ENCODE measurements around the gene GHRL.
"Not testable (repeated sequence)": the region's sequence is repeated elsewhere in the genome, so short reads cannot be mapped to it uniquely, and the experiment has no call there.

The GHRL gene

DNA sequence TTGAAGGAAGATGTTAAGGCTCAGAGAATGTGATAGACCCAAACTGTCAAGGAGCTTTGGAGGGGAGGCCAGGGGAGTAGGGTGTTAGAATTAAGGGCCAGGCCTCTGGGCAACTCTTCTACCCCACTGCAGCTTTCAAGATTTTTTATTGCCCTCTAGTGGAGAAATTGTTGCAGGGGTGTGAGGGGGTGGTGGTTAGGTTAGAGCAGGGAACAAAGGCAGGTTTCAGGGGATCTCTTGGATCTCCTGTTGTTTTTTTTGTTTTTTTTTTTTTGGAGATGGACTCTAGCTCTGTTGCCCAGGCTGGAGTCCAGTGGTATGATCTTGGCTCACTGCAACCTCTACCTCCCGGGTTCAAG, 29.6 kb upstream of the GHRL start:
- DNase-seq, result no peak

DNA sequence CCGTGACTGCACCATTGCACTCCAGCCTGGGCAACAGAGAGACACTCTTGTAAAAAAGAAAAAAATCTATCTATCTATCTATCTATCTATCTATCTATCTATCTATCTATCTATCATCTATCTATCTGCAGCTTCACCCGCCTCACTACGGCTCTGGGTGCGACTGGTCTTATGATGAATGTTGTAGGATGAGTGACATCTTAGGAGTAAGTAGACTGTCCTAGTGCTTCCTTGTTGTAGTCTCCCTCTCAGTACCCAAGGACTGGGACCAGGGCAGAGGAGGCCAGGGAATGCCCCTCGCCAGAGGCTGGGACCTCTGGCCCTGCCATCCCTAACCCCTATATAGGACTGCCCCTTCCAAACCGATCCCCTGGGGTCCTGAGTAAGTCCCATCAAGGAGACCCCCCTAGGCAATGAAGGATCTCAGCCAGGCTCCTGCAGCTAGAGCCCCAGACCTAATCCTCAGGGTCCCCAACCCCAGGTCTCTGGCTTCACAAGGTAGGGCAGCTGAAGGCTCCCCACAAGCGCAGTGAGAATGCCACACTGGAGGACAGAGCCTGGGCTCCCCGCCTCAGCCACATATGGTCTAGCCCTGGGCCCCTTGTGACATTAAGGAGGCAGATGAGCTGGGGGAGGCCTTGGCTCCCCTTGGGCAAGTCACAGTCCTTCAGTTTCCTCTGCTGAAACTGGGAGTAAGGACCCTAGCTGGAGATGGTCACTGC, 29.0 kb upstream of the GHRL start:
- DNase-seq, result no peak

DNA sequence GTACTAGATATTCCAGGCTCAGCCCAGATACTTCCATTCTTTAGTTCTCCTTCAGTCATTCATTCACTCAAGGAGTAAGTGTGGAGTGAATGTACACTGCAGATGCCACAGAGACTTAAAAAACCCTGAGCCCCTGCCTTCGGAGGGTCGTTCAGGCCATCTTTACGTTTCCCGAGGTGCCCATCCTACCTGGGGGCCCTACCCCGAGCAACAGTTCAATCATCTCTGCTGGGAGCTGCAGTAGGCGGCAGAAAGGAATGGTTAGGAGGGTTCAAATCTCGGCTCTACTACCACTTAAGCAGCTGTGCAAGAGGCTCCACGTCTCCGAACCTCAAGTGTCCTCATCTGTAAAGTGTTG, 27.6 kb upstream of the GHRL start:
- no peak for DNase-seq

DNA sequence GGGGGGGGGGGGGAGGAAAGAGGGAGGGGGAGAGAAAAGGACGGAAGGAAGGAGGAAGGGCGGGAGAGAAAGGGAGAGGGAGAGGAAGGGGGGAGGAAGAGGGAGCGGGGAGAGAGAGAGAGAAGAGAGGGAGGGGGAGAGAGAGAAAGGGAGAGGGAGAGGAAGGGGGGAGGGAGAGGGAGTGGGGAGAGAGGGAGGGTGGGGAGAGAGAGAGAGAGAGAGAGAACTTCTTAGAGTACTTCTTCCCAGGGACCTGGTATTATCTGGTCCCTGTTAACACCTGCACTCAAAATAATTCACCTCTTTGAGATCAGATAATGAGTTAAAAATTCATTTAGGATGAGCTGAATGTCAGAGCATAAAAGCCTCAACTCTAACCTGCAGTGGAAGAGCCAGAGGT, 27.1 kb upstream of the GHRL start:
- no peak for DNase-seq

DNA sequence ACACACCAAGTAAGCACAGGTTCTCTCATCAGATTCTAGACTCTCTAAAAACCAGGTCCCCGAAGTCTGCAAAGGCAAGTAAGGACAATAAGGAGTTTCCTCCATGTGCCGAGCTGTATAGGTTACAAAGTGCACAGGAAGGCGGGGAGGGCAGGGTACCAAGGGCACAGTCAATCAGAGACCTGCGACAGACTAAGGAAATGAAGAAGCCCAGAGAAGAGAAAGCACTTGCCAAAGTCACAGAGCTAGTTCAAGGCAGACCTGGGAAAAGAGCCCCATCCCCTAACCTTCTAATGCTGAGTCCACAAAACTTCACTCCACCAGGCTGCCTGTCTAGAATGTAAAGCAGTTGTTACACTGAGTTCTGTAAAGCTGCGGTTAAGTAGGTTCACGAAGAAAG, 26.5 kb upstream of the GHRL start:
- DNase-seq, result no peak

DNA sequence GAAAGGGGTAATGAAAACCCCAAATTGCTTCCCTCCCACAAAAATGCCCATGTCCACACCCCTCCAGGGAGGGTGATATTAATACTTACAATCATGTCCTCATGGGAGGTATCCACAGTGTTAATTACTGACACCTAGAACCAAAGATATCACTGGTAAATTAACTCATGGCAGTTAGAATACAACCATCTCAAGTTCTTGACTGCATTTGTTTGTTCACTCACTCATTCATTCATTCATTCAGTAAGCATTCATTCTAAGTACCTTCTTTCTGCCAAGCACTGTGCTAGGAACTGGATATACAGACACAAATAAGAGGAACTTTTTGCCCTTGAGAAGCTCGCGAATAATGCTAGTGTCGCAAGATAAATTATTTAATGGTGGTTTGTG, 25.2 kb upstream of the GHRL start:
- no peak for DNase-seq

DNA sequence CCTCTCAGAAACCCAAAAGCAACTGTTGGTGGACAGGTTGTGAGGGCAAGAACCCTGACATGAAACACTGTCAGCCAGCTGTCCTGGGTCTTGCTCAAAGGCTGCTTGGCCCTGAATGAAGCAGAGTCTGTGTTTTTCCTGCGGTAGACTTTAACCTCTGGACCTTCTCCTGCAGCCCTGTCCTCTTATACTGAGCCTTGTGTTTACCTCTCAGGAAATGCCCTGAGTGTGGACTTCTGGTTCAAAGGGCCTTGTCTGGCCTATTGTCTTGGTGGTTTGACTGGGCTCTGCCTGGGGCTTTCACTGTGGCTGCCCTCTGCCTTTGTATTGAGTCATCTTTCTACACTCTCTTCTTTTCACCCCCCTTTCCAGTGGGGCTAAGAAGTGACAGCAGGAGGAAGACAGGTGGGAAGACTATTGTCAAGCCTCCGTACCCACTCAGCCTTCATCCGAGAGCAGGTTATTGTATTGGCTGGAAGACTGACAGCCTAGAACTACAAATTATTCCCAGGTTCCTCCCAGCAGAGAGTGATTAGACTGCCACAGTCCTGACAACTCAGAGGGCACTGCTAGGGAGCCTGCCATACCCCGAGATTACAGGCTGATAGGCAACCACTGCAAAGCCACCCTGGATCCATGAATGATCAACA, 24.7 kb upstream of the GHRL start:
- DNase-seq, result no peak

DNA sequence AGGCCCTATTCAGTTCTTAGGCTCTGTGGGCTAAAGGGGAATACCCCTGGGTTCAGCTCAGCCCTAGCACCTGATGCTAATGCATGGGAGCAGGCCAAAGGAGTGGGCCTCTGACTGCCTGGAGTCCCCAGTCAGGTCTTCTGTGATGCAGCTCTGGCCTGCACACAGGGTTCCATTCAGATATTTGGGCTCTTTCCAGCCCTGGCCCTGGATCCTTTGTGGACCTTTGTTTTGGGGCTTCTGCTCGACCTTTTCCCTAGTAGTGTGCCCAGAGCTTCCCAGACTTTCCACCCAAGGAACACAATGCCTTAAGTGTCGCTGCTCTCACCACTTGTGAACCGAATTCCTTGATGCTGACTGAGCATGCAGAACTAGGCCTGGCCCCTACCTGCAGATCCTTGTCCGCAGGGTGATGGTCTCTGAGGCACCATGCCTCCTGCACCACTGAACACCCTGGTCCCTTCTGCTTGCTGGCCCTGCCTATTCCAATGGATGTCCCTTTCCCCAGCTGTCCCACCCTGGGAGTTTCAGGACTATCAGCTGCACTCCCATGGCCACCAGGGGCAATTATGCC, 23.1 kb upstream of the GHRL start:
- no peak for DNase-seq

DNA sequence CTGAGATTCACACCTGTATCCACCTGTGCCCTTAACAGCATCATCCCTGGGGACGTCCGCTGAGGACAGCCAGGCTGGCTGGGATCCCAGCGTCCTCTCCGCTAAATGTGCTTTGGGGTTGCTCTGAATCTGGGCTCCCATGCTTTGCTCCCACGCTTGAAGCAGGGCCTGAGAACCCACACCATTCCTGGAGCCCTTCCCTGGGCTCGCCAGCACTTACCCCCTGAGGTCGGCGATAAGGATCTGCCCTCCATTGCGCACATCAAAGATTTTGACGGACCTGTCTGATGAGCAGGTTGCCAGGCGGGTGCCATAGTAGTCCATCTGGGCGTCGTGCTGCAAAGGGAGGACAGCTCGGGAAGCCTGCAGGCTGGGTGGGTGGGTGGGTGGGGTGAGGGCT, 22.4 kb upstream of the GHRL start:
- no peak for DNase-seq

DNA sequence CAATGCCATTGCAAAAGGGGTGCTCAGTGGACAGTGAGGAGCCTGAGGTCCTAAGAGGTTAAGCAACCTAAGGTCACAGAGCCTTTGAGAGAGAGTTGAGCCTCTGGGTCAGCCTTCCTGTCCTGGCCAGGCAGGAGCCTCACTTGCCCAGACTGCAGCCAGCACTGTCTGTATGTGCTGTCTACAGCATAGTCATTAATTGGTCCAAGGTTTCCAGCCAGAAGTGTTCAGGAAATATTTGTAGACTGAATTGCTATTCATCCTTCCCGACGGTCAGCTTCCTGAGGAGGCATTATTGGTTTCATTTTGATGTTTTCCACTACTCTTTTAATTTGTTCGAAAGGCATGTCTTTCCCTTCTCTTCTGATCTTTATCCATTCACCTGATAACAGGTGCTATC, 20.1 kb upstream of the GHRL start:
- no peak for DNase-seq

DNA sequence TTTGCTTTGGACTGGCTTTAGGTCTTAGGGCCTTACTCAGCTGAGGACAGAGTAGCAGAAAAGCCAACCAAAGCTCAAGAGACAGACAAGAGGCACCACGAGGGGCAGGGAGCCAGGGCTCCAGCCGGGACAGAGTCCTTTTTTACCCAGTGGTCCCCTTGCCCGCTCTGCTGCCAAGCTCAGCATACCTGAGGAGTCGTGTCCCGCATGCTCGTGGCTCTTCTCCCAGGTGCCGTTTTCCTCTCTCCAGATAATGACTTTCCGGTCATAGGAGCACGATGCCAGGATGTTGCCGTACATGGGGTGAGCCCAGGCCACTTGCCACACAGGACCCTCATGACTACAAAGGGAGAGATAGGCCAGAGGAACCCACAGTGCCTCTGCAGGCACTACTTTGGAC, 19.6 kb upstream of the GHRL start:
- DNase-seq, result no peak

DNA sequence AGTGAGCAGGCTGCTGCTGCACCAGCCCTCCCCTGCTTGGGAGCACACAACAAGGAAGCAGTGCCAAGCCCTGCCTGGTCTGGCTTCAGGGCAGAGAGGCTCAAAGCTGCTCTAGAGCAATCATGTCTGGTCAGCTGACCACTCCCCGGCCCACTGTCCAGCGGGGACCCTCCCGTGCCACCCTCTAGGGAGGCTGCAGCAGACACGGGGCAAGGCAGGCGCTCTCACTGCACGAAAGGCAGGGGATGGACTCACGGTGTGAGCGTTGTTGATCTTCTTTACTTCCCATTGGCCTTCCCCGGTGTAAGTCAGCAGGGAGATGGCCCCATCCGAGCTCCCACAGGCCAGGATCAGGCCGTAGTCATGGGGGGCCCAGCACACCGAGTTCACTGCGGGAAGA, 19.0 kb upstream of the GHRL start:
- no peak for DNase-seq

DNA sequence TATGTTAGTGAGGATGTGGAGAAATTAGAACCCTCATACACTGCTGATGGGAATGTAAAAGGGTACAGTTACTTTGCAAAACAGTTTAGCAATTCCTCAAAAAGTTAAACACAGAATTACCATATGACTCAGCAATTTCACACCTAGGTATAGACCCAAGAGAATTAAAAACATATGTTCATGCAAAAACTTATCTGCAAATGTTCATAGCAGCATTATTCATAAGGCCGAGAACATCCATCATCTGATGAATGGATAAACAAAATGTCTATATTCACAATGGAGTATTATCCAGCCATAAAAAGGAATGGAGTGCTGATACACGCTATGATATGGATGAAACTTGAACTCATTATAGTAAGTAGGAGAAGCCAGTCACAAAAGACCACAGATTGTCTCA, 17.8 kb upstream of the GHRL start:
- DNase-seq, result no peak

DNA sequence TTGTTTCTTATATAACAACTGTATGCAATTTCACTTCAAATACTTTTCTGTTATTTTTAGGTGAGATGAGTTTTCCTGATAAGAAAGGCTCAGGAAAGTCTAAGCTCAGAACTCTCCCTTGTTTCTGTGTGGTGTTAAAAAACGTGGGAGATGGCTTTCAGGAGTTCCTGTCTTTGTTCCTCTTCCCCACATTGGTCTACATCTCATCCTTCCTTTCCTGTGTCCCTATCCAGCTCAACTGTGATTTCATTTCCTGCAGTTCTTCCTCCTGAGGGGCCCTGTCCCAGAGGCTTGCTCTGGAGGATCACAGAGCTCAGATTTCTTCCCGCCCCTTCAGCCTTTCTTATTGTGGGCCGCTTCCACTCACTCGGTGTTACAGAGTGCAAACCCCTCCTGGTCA, 17.0 kb upstream of the GHRL start:
- DNase-seq, result no peak

DNA sequence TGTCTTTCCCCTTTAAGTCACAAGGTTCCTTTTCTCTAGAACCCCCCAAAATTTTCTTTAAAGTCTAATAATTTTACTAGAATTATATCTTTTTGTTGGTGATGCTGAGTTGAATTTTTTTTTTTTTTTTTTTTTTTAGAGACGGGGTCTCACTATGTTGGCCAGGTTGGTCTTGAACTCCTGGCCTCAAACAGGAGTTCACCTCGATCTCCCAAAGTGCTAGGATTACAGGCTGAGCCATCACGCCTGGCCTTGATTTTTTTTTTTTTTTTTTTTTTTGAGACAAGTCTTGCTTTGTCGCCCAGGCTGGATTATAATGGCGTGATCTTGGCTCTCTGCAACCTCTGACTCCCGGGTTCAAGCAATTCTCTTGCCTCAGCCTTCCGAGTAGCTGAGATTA, 15.9 kb upstream of the GHRL start:
- DNase-seq, result no peak

DNA sequence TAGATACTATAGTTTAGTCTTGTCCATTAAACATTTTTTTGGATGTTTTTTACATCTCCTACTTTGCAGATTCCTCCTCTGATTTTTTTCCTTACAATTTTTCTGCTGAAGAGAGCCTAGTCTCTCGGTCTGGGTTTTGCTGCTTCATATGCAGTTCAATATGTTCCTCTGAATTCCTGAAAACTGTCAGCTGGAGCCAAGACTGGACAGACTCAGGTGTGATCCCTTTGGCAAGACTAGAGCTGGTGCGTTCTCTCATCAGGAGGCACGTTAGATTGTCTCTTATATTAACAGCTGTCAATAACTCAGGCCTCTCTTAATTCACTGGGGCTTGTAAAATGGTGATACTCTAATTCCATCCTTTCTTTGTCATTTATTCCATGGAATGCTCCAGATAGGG, 13.4 kb upstream of the GHRL start:
- DNase-seq, result no peak

DNA sequence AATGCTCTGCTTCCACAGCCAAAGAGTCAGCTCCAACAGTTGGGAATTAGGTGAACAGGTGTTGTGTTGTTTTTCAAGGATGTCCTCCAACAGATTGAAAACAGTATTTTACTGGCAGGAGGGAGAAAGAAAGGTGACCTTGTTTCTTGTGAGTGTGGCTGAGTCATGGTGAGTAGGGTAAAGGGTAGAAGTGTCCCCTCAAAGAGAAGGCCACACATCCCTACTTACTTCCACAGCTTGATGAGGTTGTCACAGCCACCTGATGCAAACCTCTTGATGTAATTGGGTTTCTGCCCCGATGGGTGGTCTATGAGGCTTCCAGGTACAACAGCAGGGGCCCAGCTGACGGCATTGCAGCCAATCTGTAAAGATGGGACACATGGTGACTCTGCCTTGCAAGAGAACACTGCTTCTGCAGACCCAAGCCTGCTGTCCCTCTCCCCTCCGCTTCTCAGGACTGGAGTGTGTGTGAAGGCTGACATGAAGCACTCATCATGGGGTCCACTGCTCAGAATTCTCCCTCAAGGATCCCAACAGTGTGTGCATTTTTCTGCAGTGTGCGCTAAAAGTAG, 12.7 kb upstream of the GHRL start:
- DNase-seq, result no peak

DNA sequence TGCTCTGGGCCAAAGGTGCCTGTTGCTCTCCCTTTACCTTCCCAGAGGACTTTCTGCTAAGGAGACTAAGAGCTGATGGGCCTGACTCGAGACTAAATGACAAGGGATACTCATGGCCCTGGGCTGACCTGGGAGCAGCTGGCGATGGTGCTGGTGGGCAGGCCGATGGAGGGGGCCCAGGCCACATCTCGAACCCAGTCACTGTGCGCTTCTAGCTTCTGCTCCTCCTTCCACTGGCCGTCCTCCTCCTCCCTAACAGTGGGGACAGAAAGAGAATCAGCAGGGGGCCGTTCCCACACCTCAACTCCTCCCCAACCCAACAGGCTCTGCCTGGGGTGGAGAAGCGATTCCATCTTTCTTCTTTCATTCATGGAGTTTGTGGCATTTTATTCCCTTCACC, 12.2 kb upstream of the GHRL start:
- no peak for DNase-seq

DNA sequence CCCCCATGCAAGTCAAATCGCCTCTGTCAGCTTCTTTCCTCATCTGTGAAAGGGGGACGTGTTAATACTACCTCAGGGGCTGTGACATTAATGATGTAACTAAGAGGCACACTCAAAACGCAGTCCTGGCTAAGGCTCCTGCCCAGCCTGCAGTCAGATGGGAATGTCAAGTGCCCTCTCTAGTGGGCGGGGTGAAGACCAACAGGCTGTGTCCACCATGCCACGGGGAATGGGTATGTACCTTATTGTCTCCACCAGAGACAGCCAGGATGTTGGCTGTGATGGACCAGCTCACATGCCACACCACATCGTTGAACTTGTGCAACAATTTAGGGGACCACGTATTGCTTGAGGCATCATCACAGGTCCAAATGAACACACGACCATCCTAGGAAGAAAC, 11.0 kb upstream of the GHRL start:
- no peak for DNase-seq

DNA sequence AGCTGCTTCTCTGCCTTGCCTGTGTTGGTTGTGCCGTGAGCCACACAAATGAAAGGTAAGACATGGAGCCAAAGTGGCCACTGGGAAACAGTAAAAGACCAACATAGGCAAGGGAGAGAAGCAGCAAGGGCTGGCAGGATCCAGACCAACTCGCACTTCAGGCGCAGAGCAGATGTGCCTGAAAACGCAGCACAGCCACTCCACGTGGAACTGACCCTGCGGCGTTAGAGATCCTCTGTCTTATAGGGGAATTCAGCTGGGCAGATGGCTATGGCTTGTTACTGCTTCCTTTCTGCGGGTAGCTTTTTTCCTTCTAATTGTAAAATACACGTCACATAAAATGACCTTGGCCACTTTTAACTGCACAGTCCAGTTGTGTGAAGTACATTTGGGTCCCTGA, 10.4 kb upstream of the GHRL start:
- no peak for DNase-seq

DNA sequence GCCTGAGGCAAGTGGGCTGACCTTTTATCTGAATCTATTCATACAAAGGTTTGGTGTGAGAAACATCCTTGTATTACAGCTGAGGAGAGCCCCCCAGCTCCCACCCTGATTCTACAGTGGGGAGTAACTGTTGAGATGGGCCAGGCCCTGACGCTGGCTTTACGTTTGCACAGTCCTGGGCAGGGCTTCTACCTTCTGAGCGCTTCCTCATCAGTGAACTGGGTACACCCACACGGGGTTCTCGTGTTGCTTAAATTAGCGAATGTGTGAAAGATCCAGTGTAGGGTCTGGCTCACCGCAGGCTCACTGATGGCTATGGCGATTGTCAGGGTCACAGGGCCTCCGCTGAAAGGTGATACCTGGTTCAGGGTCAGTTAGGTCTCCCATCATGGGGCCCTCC, 7.3 kb upstream of the GHRL start:
- no peak for DNase-seq

DNA sequence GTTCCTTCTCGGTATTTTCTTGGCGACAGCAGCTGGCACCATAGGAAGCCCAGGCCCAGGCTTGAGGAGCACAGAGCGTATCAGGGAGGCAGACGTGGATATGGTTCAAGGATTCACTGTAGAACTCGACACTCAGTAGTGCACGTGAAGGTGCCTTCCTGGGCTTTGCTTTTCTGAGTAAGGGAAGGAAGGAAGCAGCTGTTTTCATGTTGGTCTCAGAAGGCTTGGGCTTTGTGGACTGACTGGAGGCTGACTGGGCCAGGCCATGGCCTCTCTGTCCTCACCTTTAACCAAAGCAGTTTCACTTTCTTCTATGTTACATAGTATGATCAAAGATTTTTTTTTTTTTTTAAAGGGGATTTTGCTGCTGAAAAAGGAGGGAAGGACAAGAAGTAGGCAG, 6.9 kb upstream of the GHRL start:
- no peak for DNase-seq

DNA sequence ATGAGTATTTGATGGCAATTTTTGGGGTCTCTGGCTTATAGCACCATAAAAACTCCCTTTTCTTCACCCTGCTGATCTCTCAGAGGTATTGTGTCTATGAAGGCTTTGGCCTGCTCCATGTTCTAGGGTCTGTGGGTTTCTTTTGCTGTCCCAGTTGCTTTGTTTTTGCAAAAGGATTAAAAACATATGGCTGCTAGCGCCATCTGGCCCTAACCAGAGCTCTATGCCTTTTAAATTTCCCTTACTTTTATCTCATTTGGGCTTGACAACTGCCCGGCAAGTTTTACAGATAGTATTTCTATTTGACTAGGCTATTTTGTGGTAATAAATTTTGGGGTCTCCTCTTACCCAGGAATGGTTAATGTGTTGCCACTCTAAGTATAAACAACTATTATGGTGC, 6.4 kb upstream of the GHRL start:
- no peak for DNase-seq

DNA sequence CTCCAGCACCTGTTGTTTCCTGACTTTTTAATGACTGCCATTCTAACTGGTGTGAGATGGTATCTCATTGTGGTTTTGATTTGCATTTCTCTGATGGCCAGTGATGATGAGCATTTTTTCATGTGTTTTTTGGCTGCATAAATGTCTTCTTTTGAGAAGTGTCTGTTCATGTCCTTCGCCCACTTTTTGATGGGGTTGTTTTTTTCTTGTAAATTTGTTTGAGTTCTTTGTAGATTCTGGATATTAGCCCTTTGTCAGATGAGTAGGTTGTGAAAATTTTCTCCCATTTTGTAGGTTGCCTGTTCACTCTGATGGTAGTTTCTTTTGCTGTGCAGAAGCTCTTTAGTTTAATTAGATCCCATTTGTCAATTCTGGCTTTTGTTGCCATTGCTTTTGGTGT, 5.3 kb upstream of the GHRL start:
- DNase-seq, result not testable (repeated sequence)

Measured in activated CD4-positive, alpha-beta T cell treated with anti-CD3 and anti-CD28 coated beads, Interleukin-2, amount 50 U/mL, for 1 hour (primary cell).